IgD-negative memory B cell (primary cell): ENCODE data around the gene XYLT1. TPM values are rescaled to one million over a fixed set of nuclear protein-coding genes. Genes with fewer than 3 reads are reported as not detected.
A peak's percentile ranks its signal among the peaks of the same experiment; 100 is the strongest.

Source experiments
- H3K27ac Mint-ChIP-seq, 3 donors: one replicate each; pipeline ENCODE4 v1.8.0; 2020 to 2022; ENCODE audit warnings: mild to moderate bottlenecking in 3 of 3, mixed read lengths in 3 of 3, moderate library complexity in 1 of 3
- H3K27me3 Mint-ChIP-seq: one replicate; pipeline ENCODE4 v1.8.0; 2021; ENCODE audit warnings: mixed read lengths
- H3K36me3 Mint-ChIP-seq: one replicate; pipeline ENCODE4 v1.8.0; 2020; ENCODE audit warnings: mild to moderate bottlenecking, mixed read lengths
- H3K4me1 Mint-ChIP-seq, 3 donors: one replicate each; pipeline ENCODE4 v1.8.0; 2020 to 2022; ENCODE audit warnings: mixed read lengths in 3 of 3, mild to moderate bottlenecking in 1 of 3
- H3K4me3 Mint-ChIP-seq, 4 donors: one replicate each; pipeline ENCODE4 v1.8.0; 2020 to 2022; ENCODE audit warnings: mild to moderate bottlenecking in 4 of 4, mixed read lengths in 4 of 4, moderate library complexity in 3 of 4
- H3K9me3 Mint-ChIP-seq, 3 donors: one replicate each; pipeline ENCODE4 v1.8.0; 2020 to 2021; ENCODE audit warnings: mixed read lengths in 3 of 3, mild to moderate bottlenecking in 1 of 3
- polyA plus RNA-seq: library from polyadenylated mRNA; unstranded; fragments of 300-500 nt; fragmentation: Illumina TruSeq; gene quantifications from one replicate; pipeline ENCODE4 v1.2.3, GENCODE V29; 2021

XYLT1 gene
- polyA plus RNA-seq, 1 donor from 2014 or later = 0.80 TPM

DNA sequence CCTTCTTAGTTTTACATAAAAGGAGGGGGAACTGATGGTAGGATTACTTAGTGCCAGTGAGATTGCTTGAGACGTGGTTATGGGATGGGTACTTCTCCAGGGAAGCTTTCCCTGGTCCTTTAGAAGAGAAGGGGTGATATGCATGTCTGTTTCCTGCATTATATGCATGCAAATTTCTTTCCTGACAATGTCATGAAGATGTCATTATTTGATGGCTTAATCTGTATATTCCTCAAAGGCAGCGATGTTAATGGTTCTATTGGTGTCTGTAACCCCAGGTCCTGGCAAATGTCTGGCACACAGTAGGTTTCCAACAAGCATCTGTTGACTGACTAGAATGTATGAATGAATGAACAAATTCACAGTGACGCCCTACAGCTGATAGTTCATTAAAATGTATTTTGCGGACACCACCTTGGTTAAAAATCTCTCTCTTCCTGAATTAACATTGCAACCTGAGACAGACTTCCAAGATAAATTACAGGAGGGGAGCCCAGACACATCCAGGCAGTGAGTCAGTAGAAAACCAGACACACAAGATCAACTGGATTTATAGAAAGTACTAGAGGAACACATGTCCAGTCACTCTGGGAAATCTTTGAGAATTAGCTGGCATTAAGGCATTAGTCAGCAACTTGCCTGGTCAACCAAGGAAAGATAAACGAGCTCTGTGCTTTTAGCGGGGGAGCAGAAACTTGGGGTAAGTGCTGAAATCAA, 293.4 kb downstream of the XYLT1 start:
- Mint-ChIP-seq H3K4me3 (no peak overlapping the region), H3K27ac (no peak overlapping the region), H3K9me3 (no peaks in the 10 kb centered on the region), H3K36me3 (peaks cover 15% of the 10 kb centered on the region), H3K4me1 (peaks cover 7 to 17% (median 10%) of the 10 kb centered on the region in 3 donors), H3K27me3 (no peaks in the 10 kb centered on the region)

DNA sequence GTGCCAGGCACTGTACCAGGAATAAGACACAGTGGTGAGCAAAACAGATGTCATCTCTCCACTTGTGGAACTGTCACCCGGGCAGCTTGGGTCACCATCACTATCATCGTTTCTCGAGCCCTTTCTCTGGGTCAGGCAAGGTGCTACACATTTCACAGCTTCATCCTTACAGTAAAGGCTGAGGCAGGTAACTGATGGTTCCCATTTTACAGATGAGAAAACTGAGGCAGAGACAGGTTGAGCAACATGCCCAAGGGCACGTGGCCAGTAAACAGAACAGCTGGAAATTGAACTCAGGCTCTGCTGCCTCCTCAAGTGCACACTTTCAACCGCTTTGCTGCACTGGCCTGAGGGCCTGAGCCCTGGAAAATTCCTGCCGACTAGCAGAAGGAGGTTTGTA, 294.6 kb downstream of the XYLT1 start:
- Mint-ChIP-seq H3K9me3 (no peaks in the 10 kb centered on the region), H3K27me3 (no peaks in the 10 kb centered on the region), H3K36me3 (peaks cover 15% of the 10 kb centered on the region), H3K4me1 (peaks cover 9 to 22% (median 14%) of the 10 kb centered on the region in 3 donors), H3K27ac (no peak overlapping the region), H3K4me3 (no peak overlapping the region)

DNA sequence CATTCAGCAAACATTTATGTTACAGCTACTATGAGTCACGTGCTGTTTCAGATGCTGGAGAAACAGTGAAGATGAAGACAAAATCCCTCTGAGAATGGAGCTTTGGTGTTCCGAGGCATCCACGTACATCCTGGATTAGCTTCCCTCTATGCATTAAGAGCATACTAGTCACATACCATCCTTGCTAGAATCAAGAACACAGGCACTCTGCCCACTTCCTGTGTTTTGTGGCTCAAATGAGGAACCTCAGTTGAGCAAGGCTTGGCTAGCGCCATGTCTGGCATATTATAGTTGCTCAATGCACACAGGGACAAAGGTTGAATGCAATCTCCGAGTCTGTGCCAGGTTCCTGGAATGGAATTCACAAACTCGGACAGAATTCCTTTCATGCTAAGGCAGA, 297.5 kb downstream of the XYLT1 start:
- H3K4me1 Mint-ChIP-seq = peaks cover 10 to 20% (median 14%) of the 10 kb centered on the region in 3 donors
- H3K4me3 Mint-ChIP-seq = peak overlapping the region in 1 of 4 donors; percentile 81
- H3K27me3 Mint-ChIP-seq = no peaks in the 10 kb centered on the region
- H3K27ac Mint-ChIP-seq = no peak overlapping the region
- H3K9me3 Mint-ChIP-seq = no peaks in the 10 kb centered on the region
- H3K36me3 Mint-ChIP-seq = peaks cover 15% of the 10 kb centered on the region

DNA sequence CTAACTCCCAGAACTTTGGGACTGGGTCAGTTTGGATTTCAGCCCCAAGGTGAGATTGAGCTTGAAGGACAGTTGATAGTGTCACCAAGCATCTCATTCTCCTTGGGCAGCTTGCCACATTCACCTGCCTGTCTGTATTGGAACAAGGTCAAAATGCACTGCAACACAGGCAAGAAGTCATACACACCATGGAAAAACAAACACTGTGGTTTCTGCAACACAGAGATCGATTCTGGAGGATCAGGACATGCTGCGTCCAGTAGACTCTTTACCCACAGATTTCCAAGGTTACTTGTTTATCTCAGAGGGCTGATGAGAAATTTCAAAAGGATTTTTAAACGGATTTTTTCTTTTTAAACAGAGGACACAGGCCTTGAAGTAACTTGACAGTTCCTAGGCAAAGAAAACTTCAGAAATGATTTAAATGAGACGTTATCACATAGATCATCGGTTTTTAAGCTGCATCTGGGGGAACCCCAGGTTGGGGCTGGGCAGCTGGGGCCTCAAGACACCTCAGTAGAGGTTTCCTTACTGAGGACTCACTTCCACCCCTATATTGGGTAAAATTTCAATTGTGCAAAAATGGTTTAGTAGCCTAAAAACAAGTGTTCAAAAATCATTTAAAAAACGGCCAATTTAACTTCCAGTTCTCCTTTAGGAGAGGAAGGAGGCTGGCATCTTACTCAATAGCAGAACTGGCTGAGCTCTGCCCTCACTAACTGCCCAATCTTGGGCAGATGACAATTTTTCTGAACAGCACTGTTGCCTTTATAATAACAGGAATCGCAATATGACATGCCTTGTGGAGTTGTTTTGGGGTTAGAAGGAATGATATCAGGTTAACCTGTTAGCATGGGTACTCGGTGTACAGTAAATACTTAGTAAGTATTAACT, 299.3 kb downstream of the XYLT1 start:
- peaks cover 10 to 20% (median 14%) of the 10 kb centered on the region in 3 donors for H3K4me1 Mint-ChIP-seq
- no peak overlapping the region for H3K27ac Mint-ChIP-seq
- H3K9me3 Mint-ChIP-seq = no peaks in the 10 kb centered on the region
- H3K4me3 Mint-ChIP-seq = no peak overlapping the region
- peaks cover 19% of the 10 kb centered on the region for H3K36me3 Mint-ChIP-seq
- H3K27me3 Mint-ChIP-seq = no peaks in the 10 kb centered on the region

DNA sequence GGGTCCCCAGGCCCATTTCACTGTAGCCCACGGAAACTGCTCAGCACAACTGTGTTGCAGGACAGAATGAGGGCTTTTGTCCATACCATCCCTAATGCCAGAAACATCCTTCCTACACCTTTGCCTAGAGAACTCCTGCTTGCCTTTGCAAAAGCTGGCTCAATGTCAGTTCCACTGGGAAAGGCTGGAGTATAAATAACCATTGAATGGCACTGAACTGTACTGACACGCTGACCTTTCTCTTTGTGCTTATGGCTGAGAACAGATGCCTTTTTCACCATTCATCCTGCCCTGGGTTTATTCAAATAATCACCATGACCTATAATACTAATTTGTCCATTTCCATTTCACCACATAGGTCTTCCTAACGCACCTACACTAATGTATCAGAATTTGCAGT, 300.3 kb downstream of the XYLT1 start:
- H3K9me3 Mint-ChIP-seq = peaks cover 0 to 2% (median 0%) of the 10 kb centered on the region in 3 donors
- no peak overlapping the region for H3K4me3 Mint-ChIP-seq
- H3K4me1 Mint-ChIP-seq = peaks cover 10 to 20% (median 14%) of the 10 kb centered on the region in 3 donors
- H3K27me3 Mint-ChIP-seq = no peaks in the 10 kb centered on the region
- H3K27ac Mint-ChIP-seq = peak overlapping the region in 2 of 3 donors; percentile 20 to 35
- peaks cover 16% of the 10 kb centered on the region for H3K36me3 Mint-ChIP-seq

DNA sequence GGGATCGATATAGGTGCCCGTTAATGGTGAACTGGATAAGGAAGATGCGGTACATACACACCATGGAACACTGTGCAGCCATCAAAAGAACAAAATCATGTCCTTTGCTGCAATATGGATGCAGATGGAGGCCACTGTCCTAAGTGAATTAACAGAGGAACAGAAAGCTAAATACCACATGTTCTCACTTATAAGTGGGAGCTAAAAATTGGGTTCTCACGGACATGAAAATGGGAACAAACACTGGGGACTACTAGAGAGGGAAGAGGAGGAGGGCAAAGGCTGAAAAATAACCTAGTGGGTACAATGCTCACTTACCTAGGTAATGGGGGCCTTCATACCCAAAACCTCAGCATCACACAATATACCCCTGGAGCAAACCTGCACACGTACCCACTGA, 302.6 kb downstream of the XYLT1 start:
- no peaks in the 10 kb centered on the region for H3K27me3 Mint-ChIP-seq
- no peak overlapping the region for H3K4me3 Mint-ChIP-seq
- H3K27ac Mint-ChIP-seq = no peak overlapping the region
- peaks cover 0 to 2% (median 0%) of the 10 kb centered on the region in 3 donors for H3K9me3 Mint-ChIP-seq
- peaks cover 13% of the 10 kb centered on the region for H3K36me3 Mint-ChIP-seq
- H3K4me1 Mint-ChIP-seq = peaks cover 20 to 22% (median 21%) of the 10 kb centered on the region in 3 donors

DNA sequence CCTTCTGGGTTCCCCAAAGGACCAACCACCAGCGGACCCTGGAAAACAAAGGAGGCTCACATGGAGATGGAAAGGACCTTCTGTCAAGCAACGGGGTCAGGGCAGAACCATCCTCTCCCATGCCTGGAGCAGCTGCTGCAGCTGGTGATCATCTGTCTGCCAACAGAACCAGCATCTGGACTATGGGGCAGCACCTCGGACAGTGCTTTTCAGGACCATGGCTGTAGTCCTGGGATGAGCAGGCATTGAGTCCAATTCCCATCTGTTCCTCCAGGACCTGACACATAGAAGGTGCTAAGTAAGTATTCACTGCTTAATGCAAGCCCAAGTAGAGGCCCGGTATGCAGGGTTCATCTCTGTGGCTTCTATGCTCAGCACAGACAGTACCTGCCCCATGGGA, 304.7 kb downstream of the XYLT1 start:
- Mint-ChIP-seq H3K4me1 (peaks cover 12 to 14% (median 14%) of the 10 kb centered on the region in 3 donors), H3K27me3 (no peaks in the 10 kb centered on the region), H3K9me3 (peaks cover 0 to 2% (median 0%) of the 10 kb centered on the region in 3 donors), H3K27ac (peak overlapping the region in 1 of 3 donors; percentile 57), H3K4me3 (peak overlapping the region in 1 of 4 donors; percentile 41), H3K36me3 (peaks cover 11% of the 10 kb centered on the region)

DNA sequence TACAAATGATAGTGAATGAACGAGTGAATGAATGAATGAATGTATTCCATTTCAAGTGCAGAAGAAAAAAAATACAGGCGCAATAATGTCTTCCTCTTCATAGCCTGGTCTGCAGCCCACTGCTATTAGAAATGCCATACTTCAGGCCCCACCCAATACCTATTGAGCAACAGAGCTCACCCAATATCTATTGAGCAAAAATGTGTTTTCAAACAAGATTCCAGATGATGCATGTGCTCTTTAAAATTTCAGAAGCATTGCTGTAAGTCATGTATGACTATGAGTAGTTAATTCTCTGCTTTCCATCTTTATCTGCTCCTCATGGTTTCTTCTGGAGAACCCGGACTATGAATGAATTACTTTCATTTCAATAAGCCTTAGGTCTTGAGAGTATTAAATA, 308.2 kb downstream of the XYLT1 start:
- H3K4me1 Mint-ChIP-seq = peaks cover 12 to 14% (median 14%) of the 10 kb centered on the region in 3 donors
- H3K36me3 Mint-ChIP-seq = peaks cover 2% of the 10 kb centered on the region
- H3K27me3 Mint-ChIP-seq = no peaks in the 10 kb centered on the region
- H3K9me3 Mint-ChIP-seq = peaks cover 0 to 2% (median 0%) of the 10 kb centered on the region in 3 donors
- no peak overlapping the region for H3K4me3 Mint-ChIP-seq
- H3K27ac Mint-ChIP-seq = no peak overlapping the region

DNA sequence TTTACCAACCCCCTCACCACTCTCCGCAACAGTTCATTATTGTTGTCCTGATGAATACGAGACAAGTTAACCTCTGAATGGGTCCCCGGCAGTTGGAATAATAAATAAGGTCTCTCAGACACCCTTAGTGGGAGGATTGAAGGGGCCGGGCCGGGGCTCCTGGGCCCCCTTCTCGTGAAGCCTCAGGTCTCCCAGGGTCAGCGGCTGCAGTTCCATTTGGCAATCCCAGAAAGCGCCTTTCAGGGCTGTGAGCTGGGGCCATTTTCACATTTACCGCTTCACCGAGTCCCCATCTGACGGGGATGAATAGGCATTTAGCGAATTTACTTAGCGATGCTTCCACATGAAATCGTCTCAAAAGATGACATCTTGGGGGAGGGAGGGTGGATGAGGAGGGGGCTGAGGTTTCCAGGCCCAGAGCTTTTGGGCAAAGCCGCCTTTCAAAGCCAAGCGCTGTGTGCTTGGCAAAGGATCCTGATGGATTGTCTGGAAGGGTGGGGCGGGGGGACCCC, 309.8 kb downstream of the XYLT1 start:
- Mint-ChIP-seq H3K27ac (no peak overlapping the region), H3K36me3 (peaks cover 5% of the 10 kb centered on the region), H3K4me1 (peaks cover 12 to 14% (median 14%) of the 10 kb centered on the region in 3 donors)

DNA sequence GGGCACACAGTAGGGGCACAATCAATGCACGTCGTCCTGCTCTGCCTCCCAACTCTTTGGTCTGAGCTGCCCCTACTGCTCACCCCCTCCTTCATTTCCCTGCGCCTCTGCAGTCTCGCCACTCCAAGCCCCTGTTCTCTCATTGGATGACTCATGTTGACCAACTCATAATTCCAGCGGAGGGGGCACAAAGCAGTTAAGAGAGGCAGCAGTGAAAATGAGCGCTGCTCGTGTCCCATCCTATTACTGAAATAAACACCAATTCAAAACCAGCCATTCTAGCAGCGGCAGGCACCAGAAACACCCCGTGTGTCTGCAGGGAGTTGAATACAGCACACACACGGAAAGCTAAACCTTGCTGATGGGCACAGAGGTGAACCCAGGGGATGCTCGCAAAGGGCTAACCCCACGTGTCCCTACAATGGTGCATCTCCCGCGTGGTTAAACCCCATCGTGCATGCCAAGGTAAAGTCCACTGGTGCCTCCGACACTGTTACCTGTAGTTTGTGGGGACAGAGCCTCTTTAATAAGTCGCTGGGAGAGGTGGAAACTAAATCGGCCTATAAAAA, 310.4 kb downstream of the XYLT1 start:
- Mint-ChIP-seq H3K27me3 (no peaks in the 10 kb centered on the region), H3K36me3 (peaks cover 5% of the 10 kb centered on the region), H3K4me1 (peaks cover 12 to 19% (median 14%) of the 10 kb centered on the region in 3 donors), H3K27ac (no peak overlapping the region), H3K4me3 (no peak overlapping the region), H3K9me3 (no peaks in the 10 kb centered on the region)

More for the DNA sequence above, 309.8 kb downstream of the XYLT1 start:
- H3K27me3 Mint-ChIP-seq = no peaks in the 10 kb centered on the region
- H3K4me3 Mint-ChIP-seq = no peak overlapping the region
- peaks cover 0 to 2% (median 0%) of the 10 kb centered on the region in 3 donors for H3K9me3 Mint-ChIP-seq

DNA sequence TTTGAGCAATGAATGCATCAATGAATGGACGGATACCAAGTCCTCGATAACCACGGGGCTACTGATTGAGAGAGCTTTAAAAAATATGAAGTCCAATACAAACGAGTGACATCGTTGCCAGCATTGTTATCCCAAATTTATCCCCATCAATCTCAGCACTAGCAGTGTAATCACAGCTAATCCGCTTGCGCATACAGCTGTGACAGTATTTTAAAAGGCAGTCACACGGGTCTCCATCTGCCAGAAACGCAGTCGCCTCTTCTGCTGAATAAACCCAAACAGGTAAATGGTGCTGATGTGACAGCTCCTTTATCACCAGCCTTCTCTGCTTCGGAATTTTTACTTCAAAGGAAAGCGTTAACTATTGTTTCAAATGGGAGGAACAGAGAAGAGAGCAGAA, 311.1 kb downstream of the XYLT1 start:
- Mint-ChIP-seq H3K9me3 (no peaks in the 10 kb centered on the region), H3K27ac (no peak overlapping the region), H3K36me3 (peaks cover 5% of the 10 kb centered on the region), H3K4me3 (no peak overlapping the region), H3K4me1 (peaks cover 12 to 21% (median 13%) of the 10 kb centered on the region in 3 donors), H3K27me3 (no peaks in the 10 kb centered on the region)

DNA sequence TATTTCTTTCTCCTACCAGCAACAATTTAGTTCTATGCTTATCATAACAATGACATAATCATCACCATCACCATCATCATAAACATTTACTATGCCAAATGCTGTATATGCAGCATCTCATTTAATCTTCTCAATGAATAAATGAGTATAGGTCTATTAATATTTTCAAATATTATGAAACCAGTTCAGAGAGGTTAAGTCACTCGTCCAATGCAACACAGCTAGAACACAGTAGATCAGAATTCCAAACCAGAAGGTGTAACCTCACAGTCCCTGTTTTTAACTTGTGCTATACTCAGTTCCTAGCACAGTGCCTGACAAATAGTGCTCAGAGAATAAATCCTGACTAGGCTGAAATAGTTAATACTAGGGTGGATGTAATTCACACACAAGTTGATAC, 314.8 kb downstream of the XYLT1 start:
- Mint-ChIP-seq H3K4me1 (peaks cover 5 to 12% (median 7%) of the 10 kb centered on the region in 3 donors), H3K27me3 (no peaks in the 10 kb centered on the region), H3K36me3 (peaks cover 5% of the 10 kb centered on the region), H3K4me3 (no peak overlapping the region), H3K27ac (peak overlapping the region in 1 of 3 donors; percentile 63), H3K9me3 (no peaks in the 10 kb centered on the region)

DNA sequence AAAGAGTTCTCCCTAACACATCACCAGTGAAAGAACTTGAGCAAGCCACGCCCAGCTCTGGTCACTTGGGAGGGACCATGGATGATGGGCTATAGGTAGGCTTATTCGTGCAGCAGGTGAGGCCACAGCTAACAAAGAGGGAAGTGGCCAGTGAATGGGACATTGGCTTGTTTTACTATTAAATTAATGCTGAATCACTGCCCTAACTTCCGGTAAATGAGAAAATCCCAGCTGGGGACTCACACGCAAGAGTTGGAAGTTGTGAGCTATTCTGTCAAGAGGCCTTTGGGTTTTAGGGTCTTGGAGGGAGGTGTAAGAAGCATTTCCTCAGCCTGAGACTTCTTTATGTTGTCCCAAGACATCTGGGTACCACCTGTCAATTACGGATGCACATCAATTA, 315.3 kb downstream of the XYLT1 start:
- Mint-ChIP-seq H3K9me3 (no peaks in the 10 kb centered on the region), H3K36me3 (peaks cover 6% of the 10 kb centered on the region), H3K27ac (no peak overlapping the region), H3K27me3 (no peaks in the 10 kb centered on the region), H3K4me1 (peaks cover 5 to 12% (median 7%) of the 10 kb centered on the region in 3 donors), H3K4me3 (no peak overlapping the region)

DNA sequence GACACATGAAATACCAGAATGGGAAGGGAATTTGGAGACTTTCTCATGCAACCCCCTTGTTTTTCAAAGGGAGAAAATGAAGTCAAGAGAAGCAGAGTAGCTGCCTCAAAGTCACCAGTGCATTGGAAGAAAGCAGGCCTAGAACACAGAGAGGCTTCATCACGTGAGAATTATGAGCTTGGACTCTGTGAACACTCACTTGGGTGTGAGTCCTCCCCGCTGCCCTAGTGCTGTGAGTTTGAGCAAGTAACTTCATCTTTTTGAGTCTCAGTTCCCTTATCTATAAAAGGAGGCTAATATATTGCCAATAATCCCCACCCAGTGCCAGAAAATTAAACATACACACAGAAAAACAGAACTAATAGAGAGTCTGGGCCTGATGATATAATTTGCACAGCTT, 315.8 kb downstream of the XYLT1 start:
- peaks cover 6% of the 10 kb centered on the region for H3K36me3 Mint-ChIP-seq

DNA sequence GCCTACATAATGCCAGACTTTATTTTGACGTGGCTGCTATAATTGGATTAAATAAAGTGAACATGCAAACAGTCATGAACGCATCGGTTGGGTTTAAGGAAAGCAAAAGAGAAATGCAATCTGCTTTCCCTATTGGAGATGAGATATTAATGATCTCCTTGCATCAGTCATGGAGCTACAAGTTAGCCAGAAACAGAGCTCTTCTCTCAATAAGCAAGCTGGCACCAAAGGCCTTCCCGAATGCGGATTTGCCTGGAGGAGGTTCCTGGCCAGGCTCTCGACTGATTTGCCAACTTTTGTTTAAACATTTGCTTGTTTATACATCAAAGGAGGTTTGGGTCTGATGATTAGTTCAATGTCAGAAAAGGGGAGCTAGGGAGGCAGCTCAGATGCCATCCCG, 318.4 kb downstream of the XYLT1 start:
- Mint-ChIP-seq H3K4me1 (peaks cover 5 to 12% (median 5%) of the 10 kb centered on the region in 3 donors), H3K4me3 (no peak overlapping the region), H3K27me3 (no peaks in the 10 kb centered on the region), H3K36me3 (peaks cover 3% of the 10 kb centered on the region), H3K27ac (no peak overlapping the region), H3K9me3 (no peaks in the 10 kb centered on the region)

More for the DNA sequence above, 315.8 kb downstream of the XYLT1 start:
- Mint-ChIP-seq H3K4me3 (peak overlapping the region in 1 of 4 donors; percentile 18), H3K27ac (peak overlapping the region in 2 of 3 donors; percentile 36 to 47), H3K27me3 (no peaks in the 10 kb centered on the region), H3K4me1 (peaks cover 5 to 12% (median 5%) of the 10 kb centered on the region in 3 donors), H3K9me3 (no peaks in the 10 kb centered on the region)
